ENCODE data around the gene IPO5.

GRCh38 chr13:97978651-97979050, 25.2 kb downstream of the IPO5 start:
- TF ChIP-seq CTCF (IDR thresholded peaks at IDR 0.05) = no peak
- no peak for TF ChIP-seq POLR2A (IDR thresholded peaks at IDR 0.05)
